HL-60 (cell line): ENCODE results near the gene XRCC5.

Experiments
- DNase-seq, 2 experiments: peaks; one replicate each; pipeline ENCODE4 v3.0.0-alpha.2; 2010 to 2020; ENCODE audit warnings: low read depth in 1 of 2, low spot score in 1 of 2
- H3K27ac ChIP-seq: fragments of 250-450 bp; sonication (Bioruptor Pico); replicated peaks from 2 replicates; pipeline ENCODE4 v1.5.1; 2020; ENCODE audit warnings: mild to moderate bottlenecking, moderate library complexity
- H3K27me3 ChIP-seq: fragments of 250-450 bp; sonication (Bioruptor Pico); 2 replicates; pipeline ENCODE4 v1.5.1; 2021; ENCODE audit warnings: mild to moderate bottlenecking, moderate library complexity; ENCODE audit not compliant: insufficient read depth, poor library complexity, severe bottlenecking
- H3K4me3 ChIP-seq: replicated peaks from 2 replicates; pipeline ENCODE4 v1.5.1; 2011; ENCODE audit warnings: mild to moderate bottlenecking, control low read depth, low read length; ENCODE audit not compliant: insufficient read depth
- GABPA ChIP-seq: IDR thresholded peaks from 2 replicates; pipeline ENCODE4 v1.6.1; 2012; ENCODE audit warnings: low read depth
- POLR2AphosphoS5 ChIP-seq: IDR thresholded peaks from 2 replicates; pipeline ENCODE4 v1.6.1; 2012; ENCODE audit warnings: low read depth
- REST ChIP-seq: IDR thresholded peaks from 2 replicates; pipeline ENCODE4 v1.6.1; 2012; ENCODE audit warnings: low read depth; ENCODE audit not compliant: insufficient replicate concordance
- SPI1 ChIP-seq: IDR thresholded peaks from 2 replicates; pipeline ENCODE4 v1.6.1; 2012; ENCODE audit warnings: low read depth, mild to moderate bottlenecking, borderline replicate concordance
- TF ChIP-seq, protein P1 (sequence below): IDR thresholded peaks from one replicate; pipeline ENCODE4 v1.5.1; 2011; ENCODE audit warnings: low read length, control low read depth, inconsistent platforms; ENCODE audit not compliant: insufficient read depth

The XRCC5 gene

DNA sequence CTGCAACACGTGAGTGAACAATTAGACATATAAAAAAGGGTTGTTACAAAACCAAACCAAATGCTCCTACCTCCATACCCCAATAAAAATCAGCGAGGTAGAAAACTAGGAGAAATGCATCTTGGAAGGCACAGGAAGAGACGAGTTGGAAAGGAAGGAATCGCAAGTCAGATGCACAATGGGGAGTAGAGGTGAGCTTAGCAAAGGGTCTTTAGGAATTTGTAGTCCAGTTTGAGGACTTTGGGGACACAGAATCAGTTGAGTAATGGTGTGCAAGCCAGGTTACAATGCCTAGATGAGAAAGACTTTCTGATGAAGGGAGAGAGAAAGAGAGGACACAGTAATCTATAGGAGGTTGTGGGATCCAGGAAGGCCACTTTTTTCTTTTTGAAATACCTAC, 35.7 kb downstream of the XRCC5 start:
- DNase-seq: no peak
- Histone ChIP-seq H3K27me3 (no peaks in the 10 kb centered on the region), H3K27ac (no peak overlapping the region), H3K4me3 (no peak overlapping the region)
- TF ChIP-seq SPI1 (no peak), GABPA (no peak), REST (no peak), POLR2AphosphoS5 (no peak)
- TF ChIP-seq, protein P1, sequence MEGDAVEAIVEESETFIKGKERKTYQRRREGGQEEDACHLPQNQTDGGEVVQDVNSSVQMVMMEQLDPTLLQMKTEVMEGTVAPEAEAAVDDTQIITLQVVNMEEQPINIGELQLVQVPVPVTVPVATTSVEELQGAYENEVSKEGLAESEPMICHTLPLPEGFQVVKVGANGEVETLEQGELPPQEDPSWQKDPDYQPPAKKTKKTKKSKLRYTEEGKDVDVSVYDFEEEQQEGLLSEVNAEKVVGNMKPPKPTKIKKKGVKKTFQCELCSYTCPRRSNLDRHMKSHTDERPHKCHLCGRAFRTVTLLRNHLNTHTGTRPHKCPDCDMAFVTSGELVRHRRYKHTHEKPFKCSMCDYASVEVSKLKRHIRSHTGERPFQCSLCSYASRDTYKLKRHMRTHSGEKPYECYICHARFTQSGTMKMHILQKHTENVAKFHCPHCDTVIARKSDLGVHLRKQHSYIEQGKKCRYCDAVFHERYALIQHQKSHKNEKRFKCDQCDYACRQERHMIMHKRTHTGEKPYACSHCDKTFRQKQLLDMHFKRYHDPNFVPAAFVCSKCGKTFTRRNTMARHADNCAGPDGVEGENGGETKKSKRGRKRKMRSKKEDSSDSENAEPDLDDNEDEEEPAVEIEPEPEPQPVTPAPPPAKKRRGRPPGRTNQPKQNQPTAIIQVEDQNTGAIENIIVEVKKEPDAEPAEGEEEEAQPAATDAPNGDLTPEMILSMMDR: no peak

- no peaks in the 10 kb centered on the region for H3K27me3 ChIP-seq
- H3K27ac ChIP-seq: no peak overlapping the region
- no peak for DNase-seq
- no peak overlapping the region for H3K4me3 ChIP-seq
- TF ChIP-seq, protein P1: no peak
- no peak for TF ChIP-seq GABPA
- TF ChIP-seq POLR2AphosphoS5: no peak
- TF ChIP-seq SPI1: no peak
- no peak for TF ChIP-seq REST
Observed at GRCh38 chr2:216146573-216146972, 37.4 kb downstream of the XRCC5 start.

GRCh38 chr2:216147172-216148131, 38.3 kb downstream of the XRCC5 start:
- Histone ChIP-seq H3K27ac (no peak overlapping the region), H3K4me3 (no peak overlapping the region), H3K27me3 (no peaks in the 10 kb centered on the region)
- no peak for DNase-seq
- TF ChIP-seq GABPA (no peak), SPI1 (no peak), REST (no peak), POLR2AphosphoS5 (no peak)
- TF ChIP-seq, protein P1: no peak
